ENCODE results near the gene ATP1B4.
"Not testable (repeated sequence)": the region's sequence is repeated elsewhere in the genome, so short reads cannot be mapped to it uniquely, and the experiment has no call there.

The ATP1B4 gene

DNA sequence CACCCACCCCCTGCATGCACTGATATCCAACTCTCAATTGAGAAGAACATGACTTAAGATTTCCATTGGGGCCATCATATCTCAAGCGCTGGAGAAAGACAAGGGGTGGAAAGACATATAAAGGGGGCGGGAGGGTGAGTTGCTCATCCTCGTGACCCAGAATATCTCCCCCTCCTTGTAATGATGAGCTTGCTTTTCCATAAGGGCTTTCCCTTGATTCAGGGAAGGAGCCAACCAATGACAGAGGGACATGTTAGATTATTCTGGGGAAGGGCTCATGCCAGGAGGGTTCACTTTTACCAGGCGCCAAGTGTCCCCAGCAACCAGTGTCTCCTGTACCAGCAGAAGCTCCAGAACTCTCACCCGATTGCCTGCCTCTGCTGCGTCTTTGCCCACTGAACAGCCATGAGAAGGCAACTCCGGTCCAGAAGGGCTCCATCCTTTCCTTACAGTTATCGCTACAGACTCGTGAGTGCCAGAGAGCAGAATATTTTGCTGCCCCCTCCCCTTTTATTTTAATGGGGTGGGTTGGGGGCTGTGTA is at the start of gene ATP1B4:
Gene ATP1B4, plus strand, starts transcription at position 326 of the 542 bp plus-strand sequence. Its CDS starts 80 bp downstream, at position 406.
- no peak for DNase-seq

DNA sequence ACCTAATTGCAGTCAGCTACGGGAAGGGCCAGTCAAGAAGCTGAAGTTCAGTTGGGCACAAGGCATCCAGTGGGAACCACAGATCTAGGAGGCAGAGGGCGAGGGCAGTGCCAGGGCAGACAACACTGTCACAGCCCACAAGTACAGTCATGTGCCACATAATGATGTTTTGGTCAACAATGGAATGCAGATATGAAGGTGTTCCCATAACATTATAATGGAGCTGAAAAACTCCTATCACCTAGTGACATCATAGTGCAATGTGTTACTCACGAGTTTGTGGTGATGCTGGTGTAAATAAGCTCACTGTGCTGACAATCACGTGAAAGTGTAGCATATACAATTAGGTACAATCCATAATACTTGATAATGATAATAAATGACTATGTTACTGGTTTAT is 46.1 kb upstream of the ATP1B4 start:
- DNase-seq: no peak

DNA sequence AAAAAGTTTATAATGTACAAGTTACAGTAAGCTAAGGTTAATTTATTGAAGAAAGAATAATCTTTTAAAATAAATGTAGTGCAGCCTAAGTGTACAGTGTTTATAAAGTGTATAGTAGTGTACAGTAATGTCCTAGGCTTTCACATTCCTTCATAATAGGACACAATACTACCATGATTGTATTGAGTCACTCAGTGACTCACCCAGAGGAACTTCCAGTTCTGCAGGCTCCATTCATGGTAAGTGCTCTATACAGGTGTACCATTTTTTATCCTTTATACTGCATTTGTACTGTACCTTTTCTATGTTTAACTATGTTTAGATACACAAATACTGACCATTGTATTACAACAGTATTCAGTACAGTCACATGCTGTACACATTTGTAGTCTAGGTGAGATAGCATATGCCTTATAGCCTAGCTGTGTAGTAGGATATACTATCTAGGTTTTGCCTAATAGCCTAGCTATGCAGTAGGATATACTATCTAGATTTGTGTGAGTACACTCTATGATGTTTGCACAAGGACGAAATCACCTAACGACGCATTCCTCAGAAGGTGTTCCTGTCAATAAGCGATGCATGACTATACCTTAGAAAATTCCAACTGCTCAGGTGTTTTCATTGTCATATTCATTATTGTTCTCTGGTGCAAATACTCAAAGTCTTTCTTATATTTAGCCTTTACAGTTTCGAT is 45.2 kb upstream of the ATP1B4 start:
- DNase-seq: no peak

DNA sequence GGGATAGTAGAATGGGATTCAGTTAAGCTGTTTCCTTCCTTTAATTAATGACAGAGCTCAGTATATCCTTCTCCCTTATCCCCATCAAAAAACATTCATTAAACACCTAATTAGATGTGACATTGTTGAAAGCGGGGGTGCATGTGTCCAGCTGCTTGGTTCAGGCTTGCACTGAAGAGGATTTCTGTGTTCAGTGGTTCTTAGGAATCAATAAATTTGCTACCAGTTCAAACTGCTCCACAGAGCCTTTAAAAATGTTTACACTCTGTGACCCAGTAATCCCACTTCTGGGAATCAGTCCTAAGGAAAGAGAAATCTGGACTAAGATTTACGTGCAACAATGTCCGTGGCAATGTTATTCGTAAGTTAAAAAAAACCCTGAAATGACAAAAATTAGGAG is 43.5 kb upstream of the ATP1B4 start:
- no peak for DNase-seq

DNA sequence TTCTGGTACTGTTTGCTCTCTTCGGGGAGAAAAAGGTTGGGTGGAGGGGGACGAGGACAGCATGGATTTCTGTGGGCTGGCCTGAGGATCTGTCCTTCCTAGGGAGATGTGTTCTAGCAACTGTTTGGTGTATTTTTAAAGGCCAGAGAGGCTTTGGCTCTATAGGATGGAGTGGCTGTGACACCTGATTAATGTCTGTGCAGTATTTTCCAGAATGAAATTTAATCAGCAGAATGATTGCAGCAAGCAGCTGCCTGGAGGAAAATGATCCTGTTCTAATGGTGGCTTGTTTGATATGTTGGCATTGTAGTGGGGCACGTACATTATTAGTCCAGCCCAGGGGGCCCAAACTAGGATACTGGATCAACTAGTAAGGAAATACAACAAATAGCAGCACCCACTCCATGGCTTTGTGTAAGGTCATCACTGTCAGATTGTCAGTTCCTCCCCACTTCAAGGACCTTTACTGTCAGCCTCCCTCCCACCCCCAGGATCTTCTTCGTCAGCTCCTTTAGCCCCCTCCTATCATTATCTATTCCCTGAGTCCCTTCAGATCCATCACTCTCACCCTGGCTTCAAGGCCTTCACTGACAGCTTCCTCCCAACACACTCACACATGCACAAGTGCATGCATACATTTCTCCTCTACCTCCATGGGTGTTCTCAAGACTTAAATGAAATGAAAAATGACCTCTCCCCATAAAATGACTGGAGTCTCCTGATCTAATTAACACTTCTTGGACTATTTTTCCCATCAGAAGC is 40.2 kb upstream of the ATP1B4 start:
- no peak for DNase-seq

DNA sequence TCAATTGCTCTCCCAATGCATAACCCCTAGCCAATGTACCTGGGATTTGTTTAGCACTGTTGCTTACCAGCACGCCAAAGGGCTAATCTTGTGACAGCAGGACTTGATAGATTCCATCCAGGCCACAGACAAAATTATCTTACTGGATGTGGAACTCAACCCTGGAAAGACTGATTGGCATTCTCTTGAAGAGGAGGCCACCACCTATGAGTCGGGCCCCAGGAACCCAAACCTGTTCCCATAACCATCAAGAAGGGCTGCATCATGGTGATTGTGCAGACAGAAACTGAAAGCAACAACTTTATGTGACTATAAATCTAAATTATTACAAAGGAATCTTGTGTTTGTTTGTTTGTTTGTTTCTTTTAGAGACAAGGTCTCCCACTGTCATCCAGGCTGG is 30.8 kb upstream of the ATP1B4 start:
- DNase-seq: no peak

DNA sequence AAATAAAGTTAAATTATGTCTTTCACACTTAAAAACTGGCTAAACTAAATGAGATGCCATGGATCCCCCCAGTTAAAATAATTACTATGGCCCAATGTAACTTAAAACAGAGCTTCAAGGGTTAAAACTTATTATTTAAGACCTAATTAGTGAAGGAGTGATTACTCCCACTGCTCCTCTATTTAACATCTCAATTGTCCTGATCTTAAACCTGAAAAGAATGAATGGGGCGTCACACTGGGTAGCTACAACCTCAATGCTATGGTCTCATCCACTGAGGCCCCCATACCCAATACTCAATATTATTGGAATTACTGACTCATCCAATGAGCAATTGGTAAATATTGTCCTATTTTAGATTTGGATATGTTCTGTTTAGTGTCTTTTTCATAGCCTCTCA is 29.5 kb upstream of the ATP1B4 start:
- no peak for DNase-seq

DNA sequence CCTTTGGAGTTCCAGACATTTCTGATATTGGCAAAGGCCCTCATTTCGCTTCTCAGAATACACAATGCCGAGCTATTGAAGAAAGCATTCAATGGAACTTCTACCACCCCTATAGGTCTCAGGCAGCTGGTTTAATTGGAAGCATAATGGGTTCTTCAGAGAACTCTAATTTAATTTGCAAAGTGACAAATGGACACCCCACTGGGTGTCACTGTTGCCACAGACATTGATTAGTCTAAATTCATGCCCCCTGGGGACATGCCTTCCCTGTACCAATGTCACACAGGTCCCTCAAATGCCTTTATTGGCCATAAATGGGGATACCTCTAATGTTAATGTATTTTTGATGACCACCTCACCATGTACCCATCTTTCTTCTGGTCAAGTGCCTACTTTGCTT is 27.7 kb upstream of the ATP1B4 start:
- no peak for DNase-seq

DNA sequence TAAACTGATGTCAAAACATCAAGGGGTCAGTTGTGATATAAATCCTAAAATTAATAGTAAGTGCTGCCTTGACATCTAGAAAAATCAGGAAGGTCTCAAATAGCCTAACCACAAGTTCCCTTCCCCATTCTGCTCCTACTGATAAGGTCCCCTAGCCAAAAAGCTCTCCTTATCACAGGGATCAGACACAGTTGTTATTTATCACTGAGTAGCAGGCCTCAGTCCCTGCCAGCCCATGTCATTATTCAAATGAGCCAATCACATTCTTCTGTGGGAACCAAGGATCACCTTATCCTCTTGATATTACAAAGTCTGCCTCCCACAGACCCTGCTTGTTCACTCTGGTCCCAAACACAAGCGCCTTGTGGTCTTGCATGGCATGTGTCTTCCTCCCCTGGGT is 27.3 kb upstream of the ATP1B4 start:
- DNase-seq: no peak

DNA sequence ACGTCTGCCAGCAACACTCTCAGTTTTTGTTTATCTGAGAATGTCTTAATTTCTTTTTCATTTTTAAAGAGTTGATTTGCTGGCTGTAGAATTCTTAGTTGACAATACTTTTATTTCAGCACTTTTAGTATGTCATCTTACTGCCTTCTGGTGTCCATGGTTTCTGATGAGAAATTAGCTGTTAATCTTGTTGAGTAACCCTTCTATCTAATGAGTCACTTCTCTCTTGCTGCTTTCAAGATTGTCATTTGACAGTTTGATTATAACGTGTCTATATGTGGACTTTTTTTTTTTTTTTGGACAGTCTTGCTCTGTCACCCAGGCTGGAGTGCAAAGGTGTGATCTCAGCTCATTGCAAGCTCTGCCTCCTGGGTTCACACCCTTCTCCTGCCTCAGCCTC is 26.6 kb upstream of the ATP1B4 start:
- DNase-seq: no peak

DNA sequence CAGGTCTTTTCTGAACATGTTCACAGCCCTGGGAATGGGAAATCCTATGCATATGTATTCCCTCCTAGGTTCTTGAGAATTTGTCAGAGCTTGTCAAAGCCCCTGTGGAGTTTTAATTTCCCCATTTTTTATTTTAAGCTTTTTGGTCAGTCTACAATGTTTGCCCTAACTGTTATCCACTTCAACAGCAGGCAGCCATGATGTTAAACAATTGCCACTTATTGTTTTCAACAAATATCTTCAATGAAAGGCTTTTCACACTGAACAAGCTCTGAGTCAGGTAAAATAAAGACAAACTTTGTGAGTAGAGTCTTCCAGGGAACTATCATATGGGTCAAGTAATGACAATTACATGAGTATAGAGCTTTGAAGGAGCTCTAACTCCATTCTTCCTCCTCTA is 25.0 kb upstream of the ATP1B4 start:
- no peak for DNase-seq

DNA sequence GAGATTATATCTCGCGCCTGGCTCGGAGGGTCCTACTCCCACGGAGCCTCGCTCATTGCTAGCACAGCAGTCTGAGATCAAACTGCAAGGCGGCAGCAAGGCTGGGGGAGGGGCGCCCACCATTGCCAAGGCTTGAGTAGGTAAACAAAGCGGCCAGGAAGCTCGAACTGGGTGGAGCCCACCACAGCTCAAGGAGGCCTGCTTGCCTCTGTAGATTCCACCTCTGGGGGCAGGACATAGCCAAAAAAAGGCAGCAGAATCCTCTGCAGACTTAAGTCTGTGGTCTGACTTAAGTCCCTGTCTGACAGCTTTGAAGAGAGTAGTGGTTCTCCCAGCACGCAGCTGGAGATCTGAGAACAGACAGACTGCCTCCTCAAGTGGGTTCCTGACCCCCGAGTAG is 17.3 kb upstream of the ATP1B4 start:
- not testable (repeated sequence) for DNase-seq

DNA sequence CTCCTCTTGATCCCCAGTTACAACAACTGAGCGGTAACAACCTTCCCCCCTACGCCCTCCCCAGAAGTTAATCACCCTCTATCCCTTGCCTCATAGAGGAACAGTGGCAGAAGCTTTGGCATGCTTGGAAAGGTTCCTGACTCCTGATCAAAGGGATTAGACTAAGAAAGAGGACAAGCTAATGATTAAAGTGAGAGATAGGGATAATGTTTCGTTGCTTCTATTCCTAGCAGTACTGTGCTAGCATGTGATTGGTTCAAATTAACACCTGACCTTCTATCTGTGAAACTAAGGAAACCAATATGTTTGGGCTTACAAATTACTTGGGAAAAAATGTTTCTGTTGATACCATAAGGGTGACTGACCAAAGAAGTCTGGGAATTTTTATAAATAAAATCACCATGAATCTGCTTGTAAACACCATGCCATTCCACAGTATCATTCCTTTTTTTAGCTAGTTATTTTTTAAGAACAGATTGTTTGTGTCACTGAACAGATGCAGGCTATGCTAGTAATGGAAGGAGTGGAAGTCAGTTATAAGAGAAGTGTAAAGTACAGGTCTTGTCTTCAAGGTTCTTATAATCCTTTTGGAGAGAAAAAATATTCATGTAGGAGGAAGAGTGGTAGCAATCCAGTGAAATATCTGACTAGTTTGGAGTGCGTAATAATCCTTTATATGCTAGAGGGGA is 11.3 kb upstream of the ATP1B4 start:
- no peak for DNase-seq

DNA sequence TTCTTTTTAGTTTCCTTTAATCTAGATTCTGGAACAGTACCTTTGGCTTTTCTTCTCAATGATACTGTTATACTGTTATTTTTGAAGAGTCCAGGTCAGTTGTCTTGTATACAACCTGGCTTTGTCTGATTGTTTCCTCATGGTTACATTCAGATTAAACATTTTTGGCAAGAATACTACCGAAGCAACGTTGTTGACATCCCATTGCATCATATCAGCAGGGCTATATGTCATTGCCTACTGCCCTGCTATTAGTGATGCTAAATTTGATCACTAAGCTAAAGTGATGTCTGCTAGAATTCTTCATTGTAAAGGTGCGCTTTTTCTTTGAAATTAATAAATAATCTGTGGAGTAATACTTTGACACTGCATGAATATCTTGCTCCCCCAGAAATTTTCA is 5.8 kb upstream of the ATP1B4 start:
- no peak for DNase-seq

DNA sequence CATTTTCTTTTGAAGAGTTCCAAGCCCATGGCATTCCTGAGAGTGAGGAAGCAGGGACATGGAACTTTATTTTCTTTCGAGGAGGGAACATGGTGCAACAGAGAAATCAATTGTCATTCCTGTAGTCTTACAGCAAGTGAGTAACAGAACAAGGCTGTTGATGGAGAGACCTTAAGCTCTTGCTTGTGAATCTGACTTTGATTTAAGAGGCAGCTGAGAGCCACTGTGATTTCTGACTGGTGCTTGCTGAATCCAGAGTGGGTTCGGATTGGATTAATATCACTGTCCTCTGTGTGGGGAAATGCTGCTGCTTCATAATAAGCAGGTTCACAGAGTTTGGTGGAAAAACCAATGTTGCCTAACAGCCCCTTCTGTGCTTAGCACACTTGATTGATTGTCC is 4.7 kb upstream of the ATP1B4 start:
- DNase-seq: no peak

DNA sequence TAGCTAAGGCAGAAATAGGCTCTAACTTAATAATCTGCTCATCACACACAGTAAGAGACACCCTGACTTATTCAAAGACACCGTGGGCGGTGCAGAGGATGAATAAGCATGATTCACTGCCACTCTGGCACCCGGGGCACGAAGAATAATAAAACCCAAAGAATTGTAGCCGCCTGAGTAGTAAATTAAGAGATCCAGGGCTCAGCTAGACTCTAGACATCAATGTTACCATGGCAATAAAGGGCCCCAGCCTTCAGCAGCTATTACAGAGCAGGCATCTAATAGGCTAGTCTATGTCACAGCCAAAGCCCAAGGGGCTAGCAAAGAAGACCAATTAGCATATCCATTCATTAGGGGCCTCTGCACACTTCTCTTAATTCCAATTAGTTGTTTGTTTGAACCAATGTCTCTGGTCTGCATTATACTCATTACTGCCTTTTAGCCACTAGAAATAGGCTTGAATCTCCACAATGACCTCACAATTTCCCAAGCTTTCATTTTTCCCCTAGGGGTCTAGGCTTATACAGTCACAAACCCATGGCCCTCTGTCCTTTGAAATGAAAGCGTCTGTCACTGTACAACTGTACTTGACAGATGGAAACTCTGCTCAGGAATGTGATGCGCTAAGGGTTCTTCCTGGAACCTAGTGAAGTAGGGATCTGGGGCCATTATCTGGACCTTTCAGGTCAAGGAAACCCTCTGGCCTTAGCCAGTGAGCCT is 3.0 kb upstream of the ATP1B4 start:
- DNase-seq: no peak

DNA sequence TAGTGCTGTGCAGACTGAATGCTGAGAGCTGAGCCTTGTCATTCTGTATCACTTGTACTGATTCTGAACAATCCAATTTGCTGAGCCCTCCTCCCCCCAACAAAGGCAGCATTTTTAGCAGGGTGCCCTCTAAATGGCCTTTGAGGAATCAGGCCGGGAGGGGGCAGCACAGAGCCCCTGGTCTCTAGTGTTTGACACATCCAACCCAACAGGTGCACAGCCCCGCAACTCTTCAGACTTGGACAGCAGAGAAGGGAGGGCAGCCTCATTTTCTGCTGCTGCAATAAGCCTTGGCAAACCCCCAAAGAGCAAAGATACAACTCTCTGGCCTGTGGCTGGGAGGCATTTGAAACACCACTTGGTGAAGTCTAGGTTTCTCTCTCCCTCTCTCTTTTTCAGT is 3.4 kb downstream of the ATP1B4 start:
- DNase-seq: peak; percentile 58

DNA sequence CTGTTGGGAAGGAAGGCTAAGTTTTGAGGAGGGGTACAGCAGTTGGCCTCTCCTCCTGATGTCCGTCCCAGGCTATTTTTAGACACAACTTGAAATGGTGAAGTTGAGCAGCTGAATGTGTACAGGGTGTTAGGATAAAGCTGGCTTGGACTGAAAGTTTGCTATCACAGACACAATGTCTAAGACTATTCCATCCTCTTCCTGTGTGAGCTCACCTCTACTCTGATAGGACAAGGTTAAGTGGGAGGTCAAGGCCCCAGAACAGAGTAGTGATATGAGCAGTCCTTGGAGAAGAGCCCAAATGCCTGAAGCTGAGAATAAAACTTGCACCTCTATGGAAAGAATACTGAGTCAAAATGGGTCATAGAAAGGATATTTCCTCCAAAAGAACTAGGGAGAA is 4.1 kb downstream of the ATP1B4 start:
- DNase-seq: no peak

DNA sequence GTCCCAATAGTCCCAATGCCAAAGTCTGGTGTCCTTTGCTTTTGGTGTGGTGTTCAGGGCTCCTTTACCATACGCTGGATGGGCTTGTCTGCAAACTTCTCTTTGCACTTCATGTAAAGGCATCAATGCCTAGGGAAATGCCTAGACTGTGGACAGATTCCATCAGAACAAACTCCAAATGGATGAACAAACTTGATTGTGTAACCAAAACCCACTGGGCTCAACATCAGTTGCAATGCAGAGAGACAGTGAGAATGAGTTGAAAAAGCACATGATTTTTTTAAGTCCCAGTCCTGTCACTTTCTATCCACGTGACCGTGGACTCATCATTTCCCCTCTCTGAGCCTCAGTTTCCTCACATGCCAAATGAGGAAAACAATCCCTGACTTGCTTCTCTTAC is 4.9 kb downstream of the ATP1B4 start:
- no peak for DNase-seq

DNA sequence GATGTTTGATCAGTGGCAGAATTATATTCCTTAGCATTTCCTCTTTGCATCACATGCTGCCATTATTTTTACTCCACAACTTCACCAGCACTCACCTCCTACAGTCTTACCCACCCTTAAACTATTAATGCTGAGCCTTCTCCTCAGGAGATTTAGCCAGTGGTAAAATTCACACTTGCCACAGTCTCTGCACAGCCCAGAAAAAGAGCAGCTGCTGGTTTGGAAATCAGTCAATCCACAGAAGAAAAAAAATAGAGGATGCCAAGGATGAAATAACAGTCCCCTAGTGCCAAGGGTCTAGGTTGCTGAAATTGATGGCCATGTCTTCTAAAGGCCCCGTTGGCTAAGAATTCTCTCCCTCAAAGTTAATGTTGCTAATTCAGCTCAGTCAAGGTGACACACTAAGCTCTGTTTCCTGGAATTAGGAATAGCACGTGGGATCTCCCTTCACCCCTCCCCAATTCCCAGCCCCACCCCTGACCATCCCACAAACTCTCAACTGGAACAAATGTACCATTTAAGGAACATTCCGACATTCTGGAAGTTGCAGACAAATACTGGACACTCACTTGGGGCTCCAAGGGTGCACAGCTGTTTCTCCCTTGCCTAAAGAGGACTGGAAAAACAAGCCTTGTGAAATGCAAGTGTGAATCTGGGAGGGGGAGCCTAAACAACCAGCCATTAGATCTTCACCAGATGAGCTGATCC is 5.7 kb downstream of the ATP1B4 start:
- no peak for DNase-seq

DNA sequence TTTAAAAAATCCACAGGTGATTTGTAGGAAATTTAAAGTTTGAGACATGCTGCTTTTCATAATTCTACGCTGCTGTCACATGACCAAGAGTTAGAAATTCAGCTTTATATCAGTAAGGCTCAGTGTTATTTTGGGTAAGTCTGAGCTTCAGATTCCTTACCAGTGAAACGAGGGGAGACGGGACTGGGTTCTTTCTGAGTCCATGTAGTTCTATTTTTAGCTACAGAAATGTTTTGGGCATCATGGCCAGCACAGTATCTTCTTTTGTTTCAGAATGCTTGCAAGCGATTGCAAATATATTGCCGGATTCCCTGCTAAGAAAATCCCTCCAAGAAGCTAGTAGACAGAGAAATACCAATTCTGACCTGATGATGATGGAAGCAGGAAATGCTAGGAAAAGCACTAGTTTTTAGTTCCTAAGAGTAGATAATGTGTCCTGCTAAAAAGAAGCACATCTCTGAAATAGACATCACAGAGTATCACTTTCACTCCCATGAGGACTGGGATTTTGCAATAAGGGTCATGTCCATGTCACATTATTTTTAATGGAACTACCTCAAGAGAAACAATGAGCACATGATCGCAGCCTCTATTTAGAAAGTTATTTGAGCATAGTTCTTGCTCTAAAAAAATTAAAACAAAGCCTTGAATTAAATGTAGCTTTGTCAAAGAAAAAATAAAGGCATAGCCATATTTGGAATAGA is 10.9 kb downstream of the ATP1B4 start:
- no peak for DNase-seq

DNA sequence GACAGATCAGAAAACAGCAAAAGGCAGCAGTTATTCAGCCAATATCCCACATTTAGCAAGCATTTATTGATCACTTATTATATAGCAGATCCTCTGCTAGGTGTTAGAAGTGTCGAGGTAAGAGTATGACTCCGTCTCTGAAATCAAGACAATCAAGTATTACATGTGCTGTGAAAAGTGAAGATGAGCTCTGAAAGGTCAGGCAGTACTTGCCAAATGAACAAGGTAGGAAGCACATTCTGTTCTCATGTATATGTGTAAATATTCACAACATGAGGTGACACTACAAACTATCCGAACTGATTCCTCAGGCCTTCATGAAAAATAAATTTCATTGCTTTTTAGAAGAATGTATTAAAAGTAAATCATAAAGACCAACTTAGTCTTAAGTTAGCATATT is 15.3 kb downstream of the ATP1B4 start:
- no peak for DNase-seq

All from activated T-cell treated with anti-CD3 and anti-CD28 coated beads, Interleukin-2, amount 50 U/mL, for 1 hour (primary cell).